ENCODE results near the gene JAML.

JAML gene

DNA sequence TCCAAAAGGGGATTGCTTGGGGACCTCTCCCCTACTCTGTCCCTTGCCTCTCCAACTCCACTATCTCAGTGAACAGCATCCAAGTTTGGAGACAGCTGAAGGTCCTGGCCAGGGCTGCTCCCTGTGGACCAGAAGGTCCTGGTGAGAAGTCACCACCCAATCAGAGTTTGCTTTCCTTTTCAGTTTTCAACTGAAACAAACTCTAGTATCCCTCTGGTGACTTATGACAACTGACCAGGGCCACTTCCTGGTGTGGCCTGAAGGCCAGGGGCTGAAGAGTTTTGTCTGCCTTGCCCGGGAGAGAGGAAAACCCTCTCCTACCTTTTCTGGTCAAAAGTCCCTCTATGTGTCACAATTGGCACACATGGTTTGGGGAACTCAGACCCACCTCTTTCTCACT is 5.1 kb downstream of the JAML start:
- DNase-seq (ENCODE audit: low read depth in 1 of 2, low spot score in 1 of 2), result no peak
- TF ChIP-seq JUND (IDR thresholded peaks at IDR 0.05; ENCODE audit: low read depth), result no peak
- in situ Hi-C loops (cut with HindIII; ENCODE audit: low pct_unique_long_range_greater_than_20kb, low sequenced_read_pairs), result no loop called here

DNA sequence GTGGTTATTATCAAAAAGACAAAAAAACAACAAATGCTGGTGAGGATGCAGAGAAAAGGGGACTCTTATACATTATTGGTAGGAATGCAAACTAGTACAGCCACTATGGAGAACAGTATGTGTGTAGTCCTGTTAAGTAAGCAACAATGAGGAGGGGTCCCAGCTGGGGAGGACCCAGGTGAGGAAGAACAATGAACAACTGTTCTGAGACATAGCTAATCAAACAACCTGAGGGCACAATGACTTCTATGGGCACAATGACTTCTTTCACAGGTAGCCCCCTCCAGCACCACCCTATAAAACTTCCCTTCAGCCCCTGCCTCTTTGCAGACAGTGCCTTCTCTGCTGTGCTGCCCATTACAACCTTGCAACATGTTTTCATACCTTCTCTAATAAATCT is 5.6 kb downstream of the JAML start:
- in situ Hi-C loops (cut with HindIII; ENCODE audit: low pct_unique_long_range_greater_than_20kb, low sequenced_read_pairs), result no loop called here
- TF ChIP-seq JUND (IDR thresholded peaks at IDR 0.05; ENCODE audit: low read depth), result no peak

DNA sequence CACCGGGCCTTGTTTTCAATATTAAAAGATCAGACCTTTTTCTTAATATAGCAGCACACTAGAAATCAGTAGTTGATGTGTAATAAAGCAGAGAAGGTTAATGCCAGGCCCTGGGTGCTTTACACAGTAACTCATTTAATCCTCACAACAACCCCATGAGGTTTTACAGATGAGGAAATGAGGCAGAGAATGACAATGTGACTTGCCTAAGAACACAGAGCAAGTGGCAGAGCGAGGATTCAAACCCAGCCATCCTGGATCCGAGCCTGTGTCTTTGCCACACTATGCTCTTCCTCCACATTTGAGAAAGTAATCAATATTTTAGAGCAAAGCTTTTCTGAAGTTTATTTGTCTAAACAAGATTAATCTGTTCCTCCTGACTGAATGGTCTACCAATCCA is 7.2 kb downstream of the JAML start:
- in situ Hi-C loops (cut with HindIII; ENCODE audit: low pct_unique_long_range_greater_than_20kb, low sequenced_read_pairs), result no loop called here
- DNase-seq (ENCODE audit: low read depth in 1 of 2, low spot score in 1 of 2), result no peak
- no peak for TF ChIP-seq JUND (IDR thresholded peaks at IDR 0.05; ENCODE audit: low read depth)

More for the DNA sequence above, 5.6 kb downstream of the JAML start:
- no peak for DNase-seq (ENCODE audit: low read depth in 1 of 2, low spot score in 1 of 2)

DNA sequence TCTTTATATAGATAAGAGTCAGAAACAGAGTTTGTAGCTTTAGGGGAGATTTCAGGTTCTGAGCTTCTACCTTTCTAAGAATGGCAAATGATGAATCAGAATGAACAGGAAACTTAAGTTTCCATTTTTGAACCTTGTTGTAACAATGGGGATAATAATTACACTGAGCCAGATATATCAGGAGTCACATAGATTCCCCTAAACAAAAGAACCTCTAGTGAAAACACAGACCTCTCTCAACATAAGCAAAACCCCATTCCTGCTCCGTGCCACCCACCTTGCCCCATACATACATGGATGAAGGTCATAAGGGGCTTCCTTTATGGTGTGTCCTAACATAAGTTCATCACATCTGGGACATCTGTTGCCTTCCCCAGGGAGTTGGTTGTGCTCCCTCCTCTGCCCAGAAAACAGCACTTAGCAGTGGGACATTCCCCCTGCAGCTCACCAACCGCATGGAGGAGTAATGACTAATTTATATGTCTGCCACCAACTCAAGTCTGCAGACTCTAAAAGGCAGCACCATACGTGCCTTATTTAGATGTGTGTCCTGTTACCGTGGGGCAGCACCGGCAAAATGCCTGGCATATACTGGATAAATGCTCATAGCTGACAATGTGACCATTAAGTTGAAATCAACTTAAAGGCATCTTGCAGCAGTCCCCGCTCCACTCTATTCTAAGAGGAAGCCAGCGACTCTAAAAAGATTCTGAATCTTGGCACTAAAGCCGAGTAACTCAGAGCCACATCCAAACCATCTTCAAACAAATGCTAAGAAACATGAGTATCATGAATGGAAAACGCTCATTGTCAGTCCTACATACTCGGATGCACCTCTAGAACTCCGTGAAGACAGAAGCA is 8.0 kb downstream of the JAML start:
- in situ Hi-C loops (cut with HindIII; ENCODE audit: low pct_unique_long_range_greater_than_20kb, low sequenced_read_pairs), result no loop called here
- no peak for TF ChIP-seq JUND (IDR thresholded peaks at IDR 0.05; ENCODE audit: low read depth)

DNA sequence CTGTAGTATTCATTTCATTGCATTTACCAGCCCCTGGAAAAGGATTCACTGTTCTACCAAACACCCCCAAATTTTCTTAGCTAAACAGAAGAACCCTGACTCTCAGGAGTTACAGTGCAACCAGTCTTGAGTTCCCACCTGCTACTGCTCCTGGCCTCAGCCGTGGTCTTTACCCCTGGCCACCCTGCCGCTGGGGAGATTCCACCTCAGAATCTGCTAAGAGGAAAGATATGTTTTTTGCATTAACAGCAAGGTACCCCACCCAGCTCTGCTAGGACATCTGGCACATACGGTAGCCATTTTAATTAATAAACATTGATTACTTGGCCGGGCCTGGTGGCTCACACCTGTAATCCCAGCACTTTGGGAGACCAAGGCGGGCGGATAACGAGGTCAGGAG is 9.0 kb downstream of the JAML start:
- DNase-seq (ENCODE audit: low read depth in 1 of 2, low spot score in 1 of 2), result no peak
- TF ChIP-seq JUND (IDR thresholded peaks at IDR 0.05; ENCODE audit: low read depth), result no peak
- in situ Hi-C loops (cut with HindIII; ENCODE audit: low pct_unique_long_range_greater_than_20kb, low sequenced_read_pairs), result no loop called here

More for the DNA sequence above, 8.0 kb downstream of the JAML start:
- no peak for DNase-seq (ENCODE audit: low read depth in 1 of 2, low spot score in 1 of 2)

DNA sequence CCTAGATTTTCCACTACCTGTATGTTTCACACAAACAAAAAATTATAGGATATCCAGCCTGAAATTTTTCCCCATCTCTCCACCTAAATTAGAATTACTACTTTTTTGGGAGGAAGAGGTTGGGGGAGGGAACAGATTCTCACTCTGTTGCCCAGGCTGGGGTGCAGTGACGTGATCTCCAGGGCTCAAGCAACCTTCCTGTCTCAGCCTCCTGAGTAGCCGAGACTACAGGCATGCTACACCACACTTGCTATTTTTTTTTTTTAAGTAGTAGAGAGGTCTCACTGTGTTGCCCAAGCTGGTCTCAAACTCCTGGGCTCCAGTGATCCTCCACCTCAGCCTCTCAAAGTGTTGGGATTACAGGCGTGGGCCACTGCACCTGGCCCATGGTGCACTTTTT is 9.5 kb downstream of the JAML start:
- in situ Hi-C loops (cut with HindIII; ENCODE audit: low pct_unique_long_range_greater_than_20kb, low sequenced_read_pairs), result no loop called here

DNA sequence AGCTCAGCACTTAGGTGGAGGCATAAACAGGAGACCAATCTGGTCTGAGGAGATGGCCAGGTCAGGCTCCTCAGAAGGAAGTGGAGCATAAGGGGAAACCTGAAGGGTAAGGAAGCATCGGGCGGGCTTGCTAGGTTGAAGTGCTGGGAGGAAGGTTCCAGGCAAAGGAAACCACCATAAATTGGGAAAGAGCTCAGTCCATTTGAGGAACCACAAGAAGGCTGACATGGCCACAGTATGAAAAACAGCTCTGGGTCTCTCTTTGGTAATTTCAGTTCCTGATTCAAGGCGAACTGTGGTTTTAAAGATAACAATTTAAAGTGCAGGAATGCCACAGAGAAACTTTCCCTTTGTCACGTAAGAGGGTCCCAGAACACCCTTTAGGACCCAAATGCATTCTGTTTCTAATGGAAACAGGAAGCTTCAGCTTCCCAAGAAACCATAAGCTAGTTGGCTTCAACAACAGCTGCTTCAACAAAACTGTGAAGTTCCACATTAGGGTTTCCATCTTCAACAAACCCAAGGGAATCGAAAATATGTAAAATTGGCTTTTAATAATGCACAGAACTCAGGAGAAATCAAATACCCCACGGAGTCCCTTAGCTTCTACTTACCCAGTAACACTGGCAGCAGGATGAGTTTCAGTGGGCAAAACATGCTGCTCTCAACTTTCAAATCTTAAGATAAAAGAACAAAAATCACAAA is 10.4 kb downstream of the JAML start:
- in situ Hi-C loops (cut with HindIII; ENCODE audit: low pct_unique_long_range_greater_than_20kb, low sequenced_read_pairs), result no loop called here
- DNase-seq (ENCODE audit: low read depth in 1 of 2, low spot score in 1 of 2), result no peak
- no peak for TF ChIP-seq JUND (IDR thresholded peaks at IDR 0.05; ENCODE audit: low read depth)

More for the DNA sequence above, 9.5 kb downstream of the JAML start:
- TF ChIP-seq JUND (IDR thresholded peaks at IDR 0.05; ENCODE audit: low read depth), result no peak
- DNase-seq (ENCODE audit: low read depth in 1 of 2, low spot score in 1 of 2), result no peak

DNA sequence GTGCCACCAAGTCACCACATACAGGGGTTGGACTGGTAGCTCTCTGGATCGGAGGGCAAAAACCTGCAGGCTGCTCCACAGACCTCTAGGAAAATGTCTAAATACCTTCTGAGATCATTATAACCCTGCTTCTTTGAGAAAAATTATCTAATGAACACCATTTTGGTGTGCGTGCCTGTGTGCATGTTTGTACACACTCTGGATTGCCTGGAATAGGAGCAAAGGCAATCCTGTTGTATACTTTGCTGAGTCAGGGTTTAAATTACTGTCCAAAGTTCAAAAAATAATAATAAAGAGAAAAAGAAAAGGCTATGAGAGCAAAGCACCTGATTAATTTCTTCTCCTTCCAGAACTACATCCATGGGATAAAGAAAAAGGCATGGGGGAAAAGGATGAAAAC is 11.0 kb downstream of the JAML start:
- no peak for DNase-seq (ENCODE audit: low read depth in 1 of 2, low spot score in 1 of 2)
- in situ Hi-C loops (cut with HindIII; ENCODE audit: low pct_unique_long_range_greater_than_20kb, low sequenced_read_pairs), result no loop called here
- TF ChIP-seq JUND (IDR thresholded peaks at IDR 0.05; ENCODE audit: low read depth), result no peak

DNA sequence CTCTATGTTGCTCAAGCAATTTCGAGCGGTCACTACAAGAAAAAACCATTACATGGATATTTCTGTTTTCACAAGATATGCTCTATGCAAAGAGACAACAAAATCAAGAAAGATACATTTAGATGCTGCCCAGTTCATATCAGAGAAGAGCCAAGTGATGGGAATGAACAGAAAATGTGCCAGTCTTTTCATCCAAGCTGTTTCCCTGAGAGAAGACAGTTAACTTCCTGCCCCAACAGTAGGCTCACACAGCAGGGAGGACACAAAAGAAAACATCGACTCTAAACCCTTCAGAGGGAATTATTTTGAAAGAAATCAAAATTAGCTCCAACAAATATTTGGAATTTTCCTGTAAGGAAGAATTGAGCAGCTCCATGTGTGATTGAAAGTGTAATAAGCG is 11.6 kb downstream of the JAML start:
- TF ChIP-seq JUND (IDR thresholded peaks at IDR 0.05; ENCODE audit: low read depth), result no peak
- in situ Hi-C loops (cut with HindIII; ENCODE audit: low pct_unique_long_range_greater_than_20kb, low sequenced_read_pairs), result no loop called here
- DNase-seq (ENCODE audit: low read depth in 1 of 2, low spot score in 1 of 2), result no peak

DNA sequence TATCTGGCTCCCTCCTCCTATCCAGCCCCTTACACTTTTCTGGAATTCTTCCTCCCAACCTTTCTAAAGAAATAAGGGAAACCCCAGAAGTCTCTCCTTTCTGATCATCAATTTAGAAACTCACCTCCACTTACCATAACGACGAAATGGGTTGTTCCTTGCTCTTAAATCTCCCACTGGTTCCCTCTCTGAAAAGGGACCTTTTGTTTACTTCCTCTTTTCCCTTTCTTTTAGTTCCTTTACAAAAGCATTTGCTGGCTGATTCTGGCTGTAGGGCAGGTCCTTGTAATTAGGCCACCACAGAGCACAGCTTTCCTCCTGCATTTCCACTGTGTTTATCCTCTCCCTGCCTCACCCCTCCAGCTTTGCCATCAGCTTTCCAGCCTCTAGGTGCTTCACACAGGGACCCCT is 12.0 kb downstream of the JAML start:
- in situ Hi-C loops (cut with HindIII; ENCODE audit: low pct_unique_long_range_greater_than_20kb, low sequenced_read_pairs), result no loop called here
- DNase-seq (ENCODE audit: low read depth in 1 of 2, low spot score in 1 of 2), result no peak
- TF ChIP-seq JUND (IDR thresholded peaks at IDR 0.05; ENCODE audit: low read depth), result no peak

DNA sequence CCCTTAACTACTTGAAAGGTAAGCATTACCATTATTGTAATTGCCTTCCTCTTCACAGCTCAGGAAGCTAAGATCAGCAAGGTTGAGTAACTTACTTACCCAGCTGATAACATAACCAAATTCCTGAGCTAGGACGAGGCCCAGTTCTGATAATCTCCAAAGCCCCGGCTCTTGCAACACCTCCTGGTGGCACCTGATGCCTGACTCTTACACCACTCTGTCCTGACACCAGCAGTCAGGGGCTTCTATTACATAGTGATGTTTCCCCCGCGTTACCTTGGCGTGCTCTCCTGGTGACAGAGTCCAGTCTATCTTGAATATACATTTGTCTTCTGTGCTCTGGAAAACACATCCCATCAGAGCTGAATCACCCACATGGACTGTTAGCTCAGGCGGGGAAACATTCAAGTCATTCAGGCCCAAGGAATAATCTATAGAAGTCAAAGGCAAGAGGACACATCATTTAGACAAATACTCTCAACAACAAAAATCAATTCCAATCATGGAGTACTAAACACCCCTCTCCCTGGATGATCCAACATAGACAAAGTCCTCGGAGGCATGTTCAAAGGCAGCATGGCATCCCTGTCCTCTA is 12.6 kb downstream of the JAML start:
- in situ Hi-C loops (cut with HindIII; ENCODE audit: low pct_unique_long_range_greater_than_20kb, low sequenced_read_pairs), result no loop called here
- no peak for DNase-seq (ENCODE audit: low read depth in 1 of 2, low spot score in 1 of 2)
- TF ChIP-seq JUND (IDR thresholded peaks at IDR 0.05; ENCODE audit: low read depth), result no peak

DNA sequence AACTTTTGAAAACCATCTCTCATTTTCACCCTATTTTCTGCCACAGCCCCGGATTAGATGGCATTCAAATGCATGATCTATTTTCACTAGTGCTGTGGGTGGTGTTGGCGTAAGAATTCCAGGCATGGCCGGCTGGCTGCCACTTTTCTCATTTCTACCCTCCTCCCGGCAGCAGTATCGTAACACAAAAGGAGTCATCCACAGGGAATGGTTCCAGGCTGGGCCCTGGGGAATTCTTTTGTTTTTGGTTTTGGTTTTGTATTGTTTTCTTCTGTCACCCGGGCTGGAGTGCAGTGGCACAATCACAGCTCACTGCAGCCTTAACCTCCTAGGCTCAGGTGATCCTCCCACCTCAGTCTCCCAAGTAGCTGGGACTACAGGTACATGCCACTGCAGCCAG is 13.8 kb downstream of the JAML start:
- TF ChIP-seq JUND (IDR thresholded peaks at IDR 0.05; ENCODE audit: low read depth), result no peak
- no peak for DNase-seq (ENCODE audit: low read depth in 1 of 2, low spot score in 1 of 2)
- in situ Hi-C loops (cut with HindIII; ENCODE audit: low pct_unique_long_range_greater_than_20kb, low sequenced_read_pairs), result no loop called here

DNA sequence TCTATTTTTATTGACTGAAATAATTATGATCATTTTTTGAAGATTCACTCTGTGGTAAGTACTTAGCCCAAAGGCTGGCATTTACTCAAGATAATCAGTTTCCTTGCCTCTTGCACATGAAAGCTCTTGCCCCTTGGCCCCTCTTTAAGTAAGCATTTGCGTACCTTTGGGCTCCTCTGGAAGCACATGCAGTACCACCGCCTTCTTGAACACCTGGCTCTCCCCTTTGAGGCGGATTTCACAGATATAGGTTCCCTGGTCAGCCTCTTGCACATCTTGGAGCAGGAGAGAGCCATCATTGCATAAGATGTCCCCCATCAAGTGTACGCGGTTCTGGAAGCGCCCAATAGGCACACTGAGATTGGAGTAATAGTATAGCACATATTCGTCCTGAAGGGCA is 14.5 kb downstream of the JAML start:
- no peak for TF ChIP-seq JUND (IDR thresholded peaks at IDR 0.05; ENCODE audit: low read depth)
- in situ Hi-C loops (cut with HindIII; ENCODE audit: low pct_unique_long_range_greater_than_20kb, low sequenced_read_pairs), result no loop called here
- no peak for DNase-seq (ENCODE audit: low read depth in 1 of 2, low spot score in 1 of 2)
